HepG2 (cell line): Measurements from ENCODE around the gene KDM4E. TPM values are rescaled to one million over a fixed set of nuclear protein-coding genes. Genes with fewer than 3 reads are reported as not detected.

ENCODE experiments used
- ADNP ChIP-seq: sonication (generic); formaldehyde crosslinking; IDR thresholded peaks from 2 replicates; pipeline ENCODE4 v1.4.0; 2020; ENCODE audit warnings: missing genetic modification reagents
- BRD4 ChIP-seq: sonication (generic); formaldehyde crosslinking; IDR thresholded peaks from 2 replicates; pipeline ENCODE4 v1.4.0; 2020; ENCODE audit warnings: missing genetic modification reagents
- EP300 ChIP-seq, 3 experiments: sonication (generic) in 1 of 3; formaldehyde crosslinking in 1 of 3; IDR thresholded peaks; 2 replicates each; pipeline versions ENCODE4 v1.5.1 to v1.6.1; 2011 to 2020; ENCODE audit warnings: low read depth in 2 of 3, low read length in 2 of 3, borderline replicate concordance in 1 of 3, improper control_type of control experiment in 1 of 3, mild to moderate bottlenecking in 1 of 3, missing genetic modification reagents in 1 of 3, moderate library complexity in 1 of 3
- HDAC1 ChIP-seq: sonication (generic); formaldehyde crosslinking; IDR thresholded peaks from 2 replicates; pipeline ENCODE4 v1.5.1; 2020; ENCODE audit warnings: mild to moderate bottlenecking, missing genetic modification reagents
- IKZF4 ChIP-seq: sonication (generic); formaldehyde crosslinking; IDR thresholded peaks from 2 replicates; pipeline ENCODE4 v1.5.1; 2020; ENCODE audit warnings: borderline replicate concordance, mild to moderate bottlenecking, low read depth, missing genetic modification reagents; ENCODE audit errors: not compliant biosample characterization
- KAT7 ChIP-seq: IDR thresholded peaks from 2 replicates; pipeline ENCODE4 v1.6.1; 2018; ENCODE audit warnings: borderline replicate concordance, missing compliant biosample characterization
- RAD21 ChIP-seq: fragments of 450-650 bp; formaldehyde crosslinking; IDR thresholded peaks from 2 replicates; pipeline ENCODE4 v1.5.0; 2020; ENCODE audit warnings: mild to moderate bottlenecking
- REXO4 ChIP-seq: sonication (generic); formaldehyde crosslinking; IDR thresholded peaks from 2 replicates; pipeline ENCODE4 v1.8.0; 2022; ENCODE audit warnings: missing genetic modification reagents, mild to moderate bottlenecking, borderline replicate concordance
- ZBED4 ChIP-seq: sonication (generic); formaldehyde crosslinking; IDR thresholded peaks from 2 replicates; pipeline ENCODE4 v1.4.0; 2020; ENCODE audit warnings: missing genetic modification reagents, borderline replicate concordance
- ZBTB40 ChIP-seq, 2 experiments: fragments of 450-650 bp in 1 of 2; sonication (generic) in 1 of 2; formaldehyde crosslinking in 1 of 2; IDR thresholded peaks; 2 replicates each; pipeline versions ENCODE4 v1.6.1 to v1.8.0; 2016 to 2022; ENCODE audit warnings: antibody characterized with exemption in 1 of 2, mild to moderate bottlenecking in 1 of 2, missing genetic modification reagents in 1 of 2
- ZFP36L1 ChIP-seq: sonication (generic); formaldehyde crosslinking; IDR thresholded peaks from 2 replicates; pipeline ENCODE4 v1.8.0; 2022; ENCODE audit warnings: mild to moderate bottlenecking, missing genetic modification reagents, moderate library complexity
- ZNF24 ChIP-seq: fragments of 450-650 bp; IDR thresholded peaks from 2 replicates; pipeline ENCODE4 v1.6.1; 2017; ENCODE audit warnings: antibody characterized with exemption, mild to moderate bottlenecking
- ZNF350 ChIP-seq: sonication (generic); formaldehyde crosslinking; IDR thresholded peaks from 2 replicates; pipeline ENCODE4 v1.4.0; 2020; ENCODE audit warnings: mild to moderate bottlenecking, low read depth, missing genetic modification reagents, borderline replicate concordance
- polyA plus RNA-seq, 8 experiments: library from polyadenylated mRNA; depleted of rRNA in 3 of 8; stranded (reverse) in 7 of 8; unstranded in 1 of 8; fragments of >200 nt; fragmentation: Illumina TruSeq in 4 of 8; extraction: Trizol in 4 of 8; gene quantifications; 2 replicates each; pipeline versions ENCODE4 v1.2.1 to v1.2.3, GENCODE V29; 2011 to 2016; ENCODE audit warnings: low read depth in 4 of 8, missing spikeins in 1 of 8, mixed read lengths in 1 of 8; ENCODE audit not compliant: insufficient read depth in 1 of 8
- total RNA-seq, 5 experiments: library from RNA; depleted of rRNA; stranded (reverse); fragments of >200 nt; fragmentation: Illumina TruSeq; extraction: Trizol; gene quantifications; 2 replicates each; pipeline ENCODE4 v1.2.3, GENCODE V29; 2016; ENCODE audit warnings: low read depth in 1 of 5

KDM4E gene
- total and polyA plus RNA-seq, 2 of the 13 experiments (the other 11 are each of a cell fraction or from before 2014, with no cell fraction given) = not detected

DNA sequence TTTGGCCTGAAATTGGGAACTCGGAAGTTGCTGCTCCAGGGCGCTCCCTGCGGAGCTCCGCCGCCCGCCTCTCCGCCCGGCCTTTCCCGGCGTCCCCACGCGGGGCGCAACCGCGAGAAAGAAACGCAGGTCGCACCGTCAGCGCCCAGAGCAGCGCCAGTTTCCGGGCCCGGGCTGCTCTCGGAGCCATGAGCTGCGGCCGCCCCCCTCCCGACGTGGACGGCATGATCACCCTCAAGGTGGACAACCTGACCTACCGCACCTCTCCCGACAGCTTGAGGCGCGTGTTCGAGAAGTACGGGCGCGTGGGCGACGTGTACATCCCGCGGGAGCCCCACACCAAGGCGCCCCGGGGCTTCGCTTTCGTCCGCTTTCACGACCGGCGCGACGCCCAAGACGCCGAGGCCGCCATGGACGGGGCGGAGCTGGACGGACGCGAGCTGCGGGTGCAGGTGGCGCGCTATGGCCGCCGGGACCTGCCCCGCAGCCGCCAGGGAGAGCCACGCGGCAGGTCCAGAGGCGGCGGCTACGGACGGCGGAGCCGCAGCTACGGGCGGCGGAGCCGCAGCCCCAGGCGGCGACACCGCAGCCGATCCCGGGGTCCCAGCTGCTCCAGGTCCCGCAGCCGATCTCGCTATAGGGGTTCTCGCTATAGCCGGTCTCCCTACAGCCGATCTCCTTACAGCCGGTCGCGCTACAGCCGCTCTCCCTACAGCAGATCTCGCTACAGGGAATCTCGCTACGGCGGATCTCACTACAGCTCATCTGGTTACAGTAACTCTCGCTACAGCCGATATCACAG lies 42.2 kb downstream of the KDM4E start (continued):
- TF ChIP-seq ZBED4 (CRISPR knock-in tag) = no peak
- no peak for TF ChIP-seq ZFP36L1
- peak; percentile 83; the same call in 1 of the 2 replicates for TF ChIP-seq KAT7 (CRISPR knock-in tag)
- TF ChIP-seq HDAC1 (CRISPR knock-in tag) = peak; percentile 76
- TF ChIP-seq ADNP (CRISPR knock-in tag) = no peak
- TF ChIP-seq REXO4 (CRISPR knock-in tag) = no peak
- no peak for TF ChIP-seq EP300 (IDR thresholded peaks at IDR 0.05; ENCODE audit: low read depth in 2 of 2, low read length in 2 of 2)
- TF ChIP-seq EP300 (CRISPR knock-in tag; IDR thresholded peaks at IDR 0.05; ENCODE audit: borderline replicate concordance) = no peak
- TF ChIP-seq BRD4 (CRISPR knock-in tag) = peak; percentile 52; the same call in 1 of the 2 replicates
- TF ChIP-seq ZNF24 = no peak
- TF ChIP-seq IKZF4 (CRISPR knock-in tag) = no peak
- peak; percentile 51; the same call in 1 of the 2 replicates for TF ChIP-seq ZNF350 (CRISPR knock-in tag)
- no peak for TF ChIP-seq ZBTB40 (IDR thresholded peaks at IDR 0.05)
- TF ChIP-seq ZBTB40 (CRISPR knock-in tag; IDR thresholded peaks at IDR 0.05) = 0 out of 2 replicates have a peak, but pooled peaks have one; percentile 19
- TF ChIP-seq RAD21 (CRISPR knock-in tag) = peak; percentile 24; the same call in 1 of the 2 replicates
